Endothelial cell of umbilical vein (primary cell): Measurements from ENCODE around the gene KIFC3. TPM values are rescaled to one million over a fixed set of nuclear protein-coding genes. Genes with fewer than 3 reads are reported as not detected.

Source experiments
- BruUV-seq: library from RNA; stranded (reverse); fragments of 400-500 nt; replicated peaks from 2 replicates; lab custom pipeline; 2021; lab: Mats Ljungman, UMichigan
- CTCF ChIA-PET: fragments of 300-600, 350-600 bp; sonication (Branson Sonifier 250); formaldehyde crosslinking; loops from one replicate; lab custom pipeline; 2021; ENCODE audit warnings: antibody characterized with exemption, inconsistent platforms; lab: Charles Lee
- POLR2A ChIA-PET: fragments of 300-600, 350-600 bp; sonication (Branson Sonifier 250); formaldehyde crosslinking; loops from one replicate; lab custom pipeline; 2021; ENCODE audit warnings: antibody characterized with exemption, inconsistent platforms; lab: Charles Lee
- DNase-seq: peaks from one replicate; pipeline ENCODE4 v3.0.0-alpha.2; 2011; ENCODE audit warnings: low read depth, low spot score
- FAIRE-seq: peaks from 2 replicates; lab custom pipeline; 2011; peaks lifted over from hg19 to GRCh38; lab: Jason Lieb, UNC
- H2AFZ ChIP-seq: 2 replicates; pipeline ENCODE4 v1.6.0; 2012; ENCODE audit warnings: low read depth, low read length, control low read depth, inconsistent platforms
- H3K27ac ChIP-seq: 2 replicates; pipeline ENCODE4 v1.5.1; 2011; ENCODE audit warnings: low read depth, mild to moderate bottlenecking, control low read depth, low read length, moderate library complexity; ENCODE audit not compliant: insufficient read depth
- H3K27me3 ChIP-seq, 2 experiments: 2 replicates each; pipeline versions ENCODE4 v1.6.0 to v1.6.1; 2011; ENCODE audit warnings: low read length in 2 of 2, mixed read lengths in 1 of 2; ENCODE audit not compliant: control insufficient read depth in 2 of 2, insufficient read depth in 2 of 2
- H3K36me3 ChIP-seq, 2 experiments: 2 replicates in 1 of 2; 3 replicates in 1 of 2; pipeline ENCODE4 v1.5.1; 2011; ENCODE audit warnings: low read length in 2 of 2, mild to moderate bottlenecking in 1 of 2, moderate library complexity in 1 of 2; ENCODE audit not compliant: control insufficient read depth in 2 of 2, insufficient read depth in 2 of 2; ENCODE audit errors: extremely low read depth in 1 of 2
- H3K4me1 ChIP-seq: 3 replicates; pipeline ENCODE4 v1.5.1; 2011; ENCODE audit warnings: mild to moderate bottlenecking, low read length; ENCODE audit not compliant: control insufficient read depth, insufficient read depth; ENCODE audit errors: extremely low read depth
- H3K4me2 ChIP-seq: 2 replicates; pipeline ENCODE4 v1.6.1; 2011; ENCODE audit warnings: low read length, control low read depth, mixed read lengths; ENCODE audit not compliant: insufficient read depth
- H3K4me3 ChIP-seq, 3 experiments: fragments of 200-600 bp in 1 of 3; sonication (generic), shearing (Covaris generic) in 1 of 3; replicated peaks in 1 of 3; 2 replicates each; pipeline ENCODE4 v1.5.1; 2011 to 2016; ENCODE audit warnings: control low read depth in 3 of 3, low read length in 3 of 3, mild to moderate bottlenecking in 2 of 3, inconsistent platforms in 1 of 3, low read depth in 1 of 3, moderate library complexity in 1 of 3; ENCODE audit not compliant: insufficient read depth in 1 of 3
- H3K79me2 ChIP-seq: 2 replicates; pipeline ENCODE4 v1.6.0; 2012; ENCODE audit warnings: low read length, inconsistent platforms; ENCODE audit not compliant: control insufficient read depth, insufficient read depth
- H3K9ac ChIP-seq: replicated peaks from 2 replicates; pipeline ENCODE3; 2011; ENCODE audit warnings: low read length, control low read depth; ENCODE audit not compliant: insufficient read depth; ENCODE audit errors: extremely low read depth
- H3K9me1 ChIP-seq: replicated peaks from 3 replicates; pipeline ENCODE4 v1.6.0; 2011; ENCODE audit warnings: mild to moderate bottlenecking, low read length; ENCODE audit not compliant: control insufficient read depth, insufficient read depth; ENCODE audit errors: extremely low read depth
- H3K9me3 ChIP-seq: replicated peaks from 2 replicates; pipeline ENCODE4 v1.5.1; 2012; ENCODE audit warnings: low read length, inconsistent platforms; ENCODE audit not compliant: control insufficient read depth, insufficient read depth
- H4K20me1 ChIP-seq: replicated peaks from 2 replicates; pipeline ENCODE3; 2011; ENCODE audit warnings: mild to moderate bottlenecking, low read length; ENCODE audit not compliant: control insufficient read depth, insufficient read depth; ENCODE audit errors: extremely low read depth
- CTCF ChIP-seq, 2 donors: IDR thresholded peaks; 1 replicate in 1 of 2; 2 replicates in 1 of 2; pipeline ENCODE4 v1.5.1; 2011; ENCODE audit warnings: low read length in 2 of 2, mild to moderate bottlenecking in 2 of 2, moderate library complexity in 2 of 2, control low read depth in 1 of 2, inconsistent platforms in 1 of 2, low read depth in 1 of 2; ENCODE audit not compliant: insufficient read depth in 1 of 2; ENCODE audit errors: extremely low read depth in 1 of 2
- EZH2 ChIP-seq: IDR thresholded peaks from 2 replicates; pipeline ENCODE4 v1.6.1; 2012; ENCODE audit warnings: borderline replicate concordance, low read depth, mild to moderate bottlenecking, moderate library complexity, low read length, inconsistent platforms; ENCODE audit not compliant: severe bottlenecking
- FOS ChIP-seq: IDR thresholded peaks from 2 replicates; pipeline ENCODE4 v1.6.1; 2011; ENCODE audit warnings: mild to moderate bottlenecking, low read length, moderate library complexity, borderline replicate concordance; ENCODE audit not compliant: insufficient read depth
- GATA2 ChIP-seq: IDR thresholded peaks from 2 replicates; pipeline ENCODE4 v1.7.0; 2011; ENCODE audit warnings: low read depth, mild to moderate bottlenecking, moderate library complexity, mixed read lengths, low read length; ENCODE audit not compliant: insufficient read length, insufficient read depth
- JUN ChIP-seq: IDR thresholded peaks from 2 replicates; pipeline ENCODE4 v1.6.1; 2011; ENCODE audit warnings: borderline replicate concordance, low read depth; ENCODE audit not compliant: insufficient read length, insufficient read depth
- MAX ChIP-seq: IDR thresholded peaks from 2 replicates; pipeline ENCODE4 v1.6.1; 2011; ENCODE audit not compliant: insufficient read depth, insufficient read length
- MYC ChIP-seq: IDR thresholded peaks from one replicate; pipeline ENCODE4 v1.6.1; 2011; ENCODE audit warnings: mild to moderate bottlenecking, low read depth, low read length
- POLR2A ChIP-seq: IDR thresholded peaks from 2 replicates; pipeline ENCODE4 v1.6.1; 2012; ENCODE audit warnings: low read depth, mild to moderate bottlenecking, control low read depth, low read length
- POLR2AphosphoS5 ChIP-seq: IDR thresholded peaks from 2 replicates; pipeline ENCODE4 v1.6.1; 2012; ENCODE audit warnings: low read depth, mild to moderate bottlenecking, control low read depth, low read length, moderate library complexity; ENCODE audit not compliant: insufficient read depth
- dilution Hi-C: fragments of 300-500 bp; cut with MboI; formaldehyde crosslinking; loops from one replicate; pipeline ENCODE4 v1.15.0; 2019; ENCODE audit warnings: low sequenced_read_pairs; ENCODE audit not compliant: extremely low pct_ligation_motif_present
- intact Hi-C: fragments of 100-400 bp; cut with micrococcal nuclease; formaldehyde crosslinking; loops from one replicate; pipeline ENCODE4 v1.10.0; 2022
- polyA plus RNA-seq, 4 experiments: library from polyadenylated mRNA; depleted of rRNA in 3 of 4; stranded (reverse) in 3 of 4; unstranded in 1 of 4; fragments of >200 nt; gene quantifications; 2 replicates each; pipeline versions ENCODE4 v1.2.1 to v1.2.3, GENCODE V29; 2011 to 2012; ENCODE audit warnings: missing spikeins in 1 of 4
- total RNA-seq: library from RNA; stranded (reverse); gene quantifications from 2 replicates; pipeline ENCODE4 v1.2.3, GENCODE V29; 2021

Gene KIFC3
- total and polyA plus RNA-seq, 2 donors (not counting 3 experiments of a cell fraction or from before 2014, with no cell fraction given), result 36.3 to 62.2 TPM

GRCh38 chr16:57734925-57735754 lies 67.2 kb downstream of the KIFC3 start:
- peak overlapping the region; percentile 75 for H3K9ac ChIP-seq
- FAIRE-seq, result peak; percentile 100
- no peaks in the 10 kb centered on the region for H3K79me2 ChIP-seq
- peak overlapping the region; percentile 93 for H3K4me2 ChIP-seq
- CTCF ChIA-PET, result interaction anchor here (0.7 to 3.6 kb wide), 10 partner anchors 10 to 387 kb away, joined by 3 to 43 read pairs (median 5); no protein-coding TSS in a partner anchor
- no peaks in the 10 kb centered on the region for H3K27me3 ChIP-seq
- peaks cover 0 to 3% of the 10 kb centered on the region in 2 experiments for H3K36me3 ChIP-seq
- peaks cover 19% of the 10 kb centered on the region for H3K4me1 ChIP-seq
- BruUV-seq, result TSS peak; percentile 77
- H4K20me1 ChIP-seq, result no peaks in the 10 kb centered on the region
- peak; percentile 100 for DNase-seq
- dilution Hi-C loops, result no loop called here
- peak overlapping the region; percentile 81 for H3K27ac ChIP-seq
- peak overlapping the region; percentile 63 for H2AFZ ChIP-seq
- no peaks in the 10 kb centered on the region for H3K9me3 ChIP-seq
- POLR2A ChIA-PET, result interaction anchor here (0.6 to 1.2 kb wide), 3 partner anchors 107 to 1014 kb away, joined by 3 to 4 read pairs (median 3); partner anchors contain the start of gene ADGRG1
- no peaks in the 10 kb centered on the region for H3K9me1 ChIP-seq
- H3K4me3 ChIP-seq, result peak overlapping the region; percentile 72 to 93 (median 74)
- TF ChIP-seq EZH2 (no peak), CTCF (IDR thresholded peaks at IDR 0.05; ENCODE audit: extremely low read depth in 1 of 2, insufficient read depth in 1 of 2, low read depth in 1 of 2, low read length in 2 of 2) (no peak), MYC (no peak), FOS (no peak), POLR2A (peak; percentile 58), JUN (no peak), GATA2 (no peak), POLR2AphosphoS5 (peak; percentile 48), MAX (no peak)
- intact Hi-C loops, result loop anchor here (1.0 to 10.0 kb wide), 5 partner anchors 22 to 390 kb away; partner anchors contain the start of gene CFAP20
